Glutamatergic neuron (in vitro differentiated cells): ENCODE results near the gene SGCG. TPM values are rescaled to one million over a fixed set of nuclear protein-coding genes. Genes with fewer than 3 reads are reported as not detected.
"Not testable (repeated sequence)": the region's sequence is repeated elsewhere in the genome, so short reads cannot be mapped to it uniquely, and the experiment has no call there.

Experiments
- DNase-seq: peaks from one replicate; pipeline ENCODE4 v3.0.0; 2022
- H3K27ac Mint-ChIP-seq: one replicate; pipeline ENCODE4 v1.8.0; 2020; ENCODE audit warnings: mild to moderate bottlenecking, mixed read lengths, inconsistent platforms; ENCODE audit not compliant: unreplicated experiment
- H3K27me3 Mint-ChIP-seq: one replicate; pipeline ENCODE4 v1.8.0; 2020; ENCODE audit warnings: mild to moderate bottlenecking, moderate library complexity, mixed read lengths, inconsistent platforms; ENCODE audit not compliant: unreplicated experiment
- H3K36me3 Mint-ChIP-seq: one replicate; pipeline ENCODE4 v1.8.0; 2020; ENCODE audit warnings: mild to moderate bottlenecking, mixed read lengths, inconsistent platforms; ENCODE audit not compliant: unreplicated experiment
- H3K4me1 Mint-ChIP-seq: one replicate; pipeline ENCODE4 v1.8.0; 2020; ENCODE audit warnings: mild to moderate bottlenecking, low read depth, mixed read lengths, inconsistent platforms; ENCODE audit not compliant: unreplicated experiment
- H3K4me3 Mint-ChIP-seq: one replicate; pipeline ENCODE4 v1.8.0; 2020; ENCODE audit warnings: mild to moderate bottlenecking, mixed read lengths, inconsistent platforms; ENCODE audit not compliant: unreplicated experiment
- H3K9me3 Mint-ChIP-seq: one replicate; pipeline ENCODE4 v1.8.0; 2020; ENCODE audit warnings: mild to moderate bottlenecking, moderate library complexity, mixed read lengths, inconsistent platforms; ENCODE audit not compliant: unreplicated experiment
- CTCF ChIP-seq: fragments of 200-600 bp; sonication (generic); IDR thresholded peaks from one replicate; pipeline ENCODE4 v1.5.0; 2021; ENCODE audit not compliant: partially characterized antibody, unreplicated experiment
- long read RNA-seq: library from polyadenylated mRNA; unstranded; transcript quantifications from one replicate; pipeline ENCODE4 v2.0.0, GENCODE V29; 2020; ENCODE audit not compliant: unreplicated experiment
- total RNA-seq: library from RNA; stranded (reverse); fragmentation: NEBNext Ultra II Directional; extraction: Animal tissue kit (Norgen Biotek cat#: 25700); gene quantifications from one replicate; pipeline ENCODE4 v1.2.1, GENCODE V29; 2021; ENCODE audit not compliant: unreplicated experiment

Gene SGCG
- 2.6 TPM for total RNA-seq
- long read RNA-seq, partial matches to known transcripts: 0 of 3 reads
- long read RNA-seq, other reads (novel, unspliced or antisense): 3 of 3 reads

- no peak for TF ChIP-seq CTCF
- Mint-ChIP-seq H3K36me3 (no peaks in the 10 kb centered on the region), H3K9me3 (no peaks in the 10 kb centered on the region), H3K27me3 (no peaks in the 10 kb centered on the region), H3K27ac (no peak within 1 kb of the TSS), H3K4me3 (no peak within 1 kb of the TSS), H3K4me1 (peaks cover 3% of the 10 kb centered on the region)
- DNase-seq: no peak
Observed at GRCh38 chr13:23180711-23181110, at the start of gene SGCG. SGCG (plus strand) TSS chr13:23180979; CDS start chr13:23203695, 22,716 bp downstream.

GRCh38 chr13:23134542-23134941, 46.2 kb upstream of the SGCG start:
- Mint-ChIP-seq H3K27me3 (no peaks in the 10 kb centered on the region), H3K36me3 (no peaks in the 10 kb centered on the region), H3K4me3 (no peak overlapping the region), H3K9me3 (no peaks in the 10 kb centered on the region), H3K27ac (no peak overlapping the region), H3K4me1 (no peaks in the 10 kb centered on the region)
- DNase-seq: no peak
- TF ChIP-seq CTCF: no peak

GRCh38 chr13:23140492-23140891, 40.3 kb upstream of the SGCG start:
- no peaks in the 10 kb centered on the region for H3K27me3 Mint-ChIP-seq

GRCh38 chr13:23141964-23142363, 38.8 kb upstream of the SGCG start:
- Mint-ChIP-seq H3K4me3 (no peak overlapping the region), H3K9me3 (no peaks in the 10 kb centered on the region), H3K36me3 (no peaks in the 10 kb centered on the region), H3K27ac (no peak overlapping the region), H3K4me1 (no peaks in the 10 kb centered on the region), H3K27me3 (no peaks in the 10 kb centered on the region)
- no peak for DNase-seq
- no peak for TF ChIP-seq CTCF

More at GRCh38 chr13:23140492-23140891, 40.3 kb upstream of the SGCG start:
- Mint-ChIP-seq H3K36me3 (no peaks in the 10 kb centered on the region), H3K4me3 (no peak overlapping the region), H3K27ac (no peak overlapping the region), H3K4me1 (no peaks in the 10 kb centered on the region), H3K9me3 (no peaks in the 10 kb centered on the region)
- no peak for DNase-seq
- no peak for TF ChIP-seq CTCF

GRCh38 chr13:23142607-23143006, 38.2 kb upstream of the SGCG start:
- not testable (repeated sequence) for H3K27me3 Mint-ChIP-seq, H3K9me3 Mint-ChIP-seq, DNase-seq, H3K36me3 Mint-ChIP-seq, H3K4me1 Mint-ChIP-seq, H3K27ac Mint-ChIP-seq, H3K4me3 Mint-ChIP-seq
